PC-3 (cell line): Measurements from ENCODE around the gene ETFDH. TPM values are rescaled to one million over a fixed set of nuclear protein-coding genes. Genes with fewer than 3 reads are reported as not detected.
"Not testable (repeated sequence)": the region's sequence is repeated elsewhere in the genome, so short reads cannot be mapped to it uniquely, and the experiment has no call there.

Source experiments
- ATAC-seq: fragments of 200-7000 bp; cut with Tn5 transposase; 2 replicates; pipeline ENCODE4 v1.9.1; 2020; ENCODE audit warnings: mild to moderate bottlenecking, moderate library complexity
- BruUV-seq: library from RNA; stranded (reverse); fragments of 400-500 nt; replicated peaks from 2 replicates; lab custom pipeline; 2021; lab: Mats Ljungman, UMichigan
- CTCF ChIA-PET: fragments of 300-600 bp; sonication (Branson Sonifier 250); formaldehyde crosslinking; loops from one replicate; lab custom pipeline; 2022; ENCODE audit warnings: antibody characterized with exemption; lab: Charles Lee
- POLR2A ChIA-PET: fragments of 300-600 bp; sonication (Branson Sonifier 250); formaldehyde crosslinking; loops from one replicate; lab custom pipeline; 2022; ENCODE audit warnings: antibody characterized with exemption; ENCODE audit not compliant: unreplicated experiment; lab: Charles Lee
- DNase-seq: peaks from one replicate; pipeline ENCODE4 v3.0.0-alpha.2; 2015
- H2AFZ ChIP-seq: fragments of 300-600 bp; sonication (generic); 2 replicates; pipeline ENCODE4 v1.6.0; 2016; ENCODE audit warnings: antibody characterized with exemption, low read length
- H3F3A ChIP-seq: fragments of 300-600 bp; sonication (generic); one replicate; pipeline ENCODE4 v1.6.0; 2017; ENCODE audit warnings: antibody characterized with exemption, low read length, control low read depth, mild to moderate bottlenecking; ENCODE audit not compliant: unreplicated experiment
- H3K27ac ChIP-seq: fragments of 300-600 bp; sonication (generic); 2 replicates; pipeline ENCODE4 v1.5.1; 2016; ENCODE audit warnings: mild to moderate bottlenecking, low read length
- H3K27me3 ChIP-seq: fragments of 300-600 bp; sonication (generic); 2 replicates; pipeline ENCODE4 v1.6.1; 2016; ENCODE audit warnings: low read length, mixed read lengths
- H3K36me3 ChIP-seq: fragments of 300-600 bp; sonication (generic); 2 replicates; pipeline ENCODE4 v1.6.1; 2016; ENCODE audit warnings: low read depth, mixed run types, low read length, mixed read lengths
- H3K4me1 ChIP-seq: fragments of 300-600 bp; sonication (generic); 2 replicates; pipeline ENCODE4 v1.5.1; 2016; ENCODE audit warnings: low read length; ENCODE audit not compliant: insufficient read depth
- H3K4me2 ChIP-seq: fragments of 300-600 bp; sonication (generic); 2 replicates; pipeline ENCODE4 v1.6.0; 2016; ENCODE audit warnings: low read length
- H3K4me3 ChIP-seq: fragments of 300-600 bp; sonication (generic); 2 replicates; pipeline ENCODE4 v1.5.1; 2016; ENCODE audit warnings: mild to moderate bottlenecking, low read length, mixed read lengths
- H3K79me2 ChIP-seq: fragments of 300-600 bp; sonication (generic); 2 replicates; pipeline ENCODE4 v1.6.1; 2017; ENCODE audit warnings: low read length, mixed read lengths
- H3K9ac ChIP-seq: fragments of 300-600 bp; sonication (generic); 2 replicates; pipeline ENCODE4 v1.6.0; 2016; ENCODE audit warnings: mild to moderate bottlenecking, low read length
- H3K9me2 ChIP-seq: fragments of 300-600 bp; sonication (generic); replicated peaks from 2 replicates; pipeline ENCODE4 v1.6.1; 2016; ENCODE audit warnings: mixed run types, low read length, mixed read lengths
- H3K9me3 ChIP-seq: fragments of 300-600 bp; sonication (generic); 2 replicates; pipeline ENCODE4 v1.6.1; 2016; ENCODE audit warnings: low read length, mixed read lengths
- H4K20me1 ChIP-seq: fragments of 300-600 bp; sonication (generic); 2 replicates; pipeline ENCODE4 v1.6.1; 2016; ENCODE audit warnings: low read length, mixed read lengths
- EZH2 ChIP-seq: fragments of 300-600 bp; sonication (generic); IDR thresholded peaks from one replicate; pipeline ENCODE4 v1.6.1; 2017; ENCODE audit warnings: antibody characterized with exemption, mild to moderate bottlenecking, low read length; ENCODE audit not compliant: unreplicated experiment
- EZH2phosphoT487 ChIP-seq: fragments of 300-600 bp; sonication (generic); IDR thresholded peaks from 2 replicates; pipeline ENCODE4 v1.6.1; 2018; ENCODE audit warnings: mild to moderate bottlenecking, antibody characterized with exemption, low read length, borderline replicate concordance
- intact Hi-C: fragments of 100-400 bp; cut with micrococcal nuclease; formaldehyde crosslinking; loops from 2 replicates; pipeline ENCODE4 v1.9.0; 2023
- total RNA-seq: library from RNA; depleted of rRNA; stranded (reverse); fragments of >200 nt; gene quantifications from 2 replicates; pipeline ENCODE4 v1.2.3, GENCODE V29; 2014
- TF ChIP-seq, protein P1 (sequence below): fragments of 300-600 bp; sonication (generic); conservative IDR thresholded peaks from 2 replicates; pipeline ENCODE4 v1.5.1; 2017; ENCODE audit warnings: antibody characterized with exemption, low read depth, mild to moderate bottlenecking, low read length

Gene ETFDH
- total RNA-seq, 1 experiment from 2014 or later, result 22.4 TPM

DNA sequence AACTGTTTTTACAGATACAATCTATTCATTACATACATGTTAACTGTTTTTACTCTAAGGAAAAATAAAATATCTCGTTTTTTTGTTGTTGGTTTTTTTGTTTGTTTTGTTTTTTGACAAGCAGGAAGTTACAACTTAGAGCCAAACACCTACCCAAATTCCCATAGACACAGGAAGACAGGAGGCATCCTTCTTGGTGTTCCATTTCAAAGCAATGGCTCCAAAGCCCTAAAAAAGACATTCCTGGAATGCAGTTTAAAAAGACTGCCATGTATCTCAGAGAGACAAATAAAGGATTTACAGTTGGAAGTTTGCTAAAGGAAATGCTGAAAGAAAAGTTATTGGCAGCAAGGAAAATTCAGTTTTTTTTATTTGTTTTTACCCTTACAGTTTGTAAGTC is 16.7 kb downstream of the ETFDH start:
- TF ChIP-seq EZH2 (no peak), EZH2phosphoT487 (no peak)
- TF ChIP-seq, protein P1, sequence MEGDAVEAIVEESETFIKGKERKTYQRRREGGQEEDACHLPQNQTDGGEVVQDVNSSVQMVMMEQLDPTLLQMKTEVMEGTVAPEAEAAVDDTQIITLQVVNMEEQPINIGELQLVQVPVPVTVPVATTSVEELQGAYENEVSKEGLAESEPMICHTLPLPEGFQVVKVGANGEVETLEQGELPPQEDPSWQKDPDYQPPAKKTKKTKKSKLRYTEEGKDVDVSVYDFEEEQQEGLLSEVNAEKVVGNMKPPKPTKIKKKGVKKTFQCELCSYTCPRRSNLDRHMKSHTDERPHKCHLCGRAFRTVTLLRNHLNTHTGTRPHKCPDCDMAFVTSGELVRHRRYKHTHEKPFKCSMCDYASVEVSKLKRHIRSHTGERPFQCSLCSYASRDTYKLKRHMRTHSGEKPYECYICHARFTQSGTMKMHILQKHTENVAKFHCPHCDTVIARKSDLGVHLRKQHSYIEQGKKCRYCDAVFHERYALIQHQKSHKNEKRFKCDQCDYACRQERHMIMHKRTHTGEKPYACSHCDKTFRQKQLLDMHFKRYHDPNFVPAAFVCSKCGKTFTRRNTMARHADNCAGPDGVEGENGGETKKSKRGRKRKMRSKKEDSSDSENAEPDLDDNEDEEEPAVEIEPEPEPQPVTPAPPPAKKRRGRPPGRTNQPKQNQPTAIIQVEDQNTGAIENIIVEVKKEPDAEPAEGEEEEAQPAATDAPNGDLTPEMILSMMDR, result no peak
- intact Hi-C loops, result no loop called here
- no peaks in the 10 kb centered on the region for H3K79me2 ChIP-seq
- H3K9ac ChIP-seq, result no peak overlapping the region
- no peak overlapping the region for H3K4me2 ChIP-seq
- no peak overlapping the region for H2AFZ ChIP-seq
- no peaks in the 10 kb centered on the region for H3K4me1 ChIP-seq
- no TSS peak for BruUV-seq
- POLR2A ChIA-PET, result no interaction called here
- DNase-seq (no peak), ATAC-seq (no peak)
- H3K27me3 ChIP-seq, result no peaks in the 10 kb centered on the region
- H3K4me3 ChIP-seq, result no peak overlapping the region
- H3F3A ChIP-seq, result no peaks in the 10 kb centered on the region
- H3K36me3 ChIP-seq, result no peaks in the 10 kb centered on the region; the same call in 1 of the 2 replicates
- H3K9me2 ChIP-seq, result no peaks in the 10 kb centered on the region
- H4K20me1 ChIP-seq, result no peaks in the 10 kb centered on the region
- no peak overlapping the region for H3K27ac ChIP-seq
- H3K9me3 ChIP-seq, result no peaks in the 10 kb centered on the region
- CTCF ChIA-PET, result interaction anchor here (0.6 kb wide), 1 partner anchor 727 kb away, joined by 3 read pairs; no protein-coding TSS in a partner anchor

- CTCF ChIA-PET, result no interaction called here
Measured at GRCh38 chr4:158704274-158704673, 32.2 kb downstream of the ETFDH start.

GRCh38 chr4:158710814-158711213 is 38.7 kb downstream of the ETFDH start:
- Histone ChIP-seq H3K9me3 (no peaks in the 10 kb centered on the region), H3K4me1 (no peaks in the 10 kb centered on the region), H3K27ac (no peak overlapping the region), H3K4me2 (no peak overlapping the region), H3K9me2 (no peaks in the 10 kb centered on the region), H3K27me3 (no peaks in the 10 kb centered on the region), H3K79me2 (no peaks in the 10 kb centered on the region), H4K20me1 (no peaks in the 10 kb centered on the region), H3K36me3 (peaks cover 55% of the 10 kb centered on the region), H3K4me3 (no peak overlapping the region), H3F3A (no peaks in the 10 kb centered on the region), H3K9ac (no peak overlapping the region), H2AFZ (no peak overlapping the region)
- ChIA-PET POLR2A (interaction anchor here (0.6 kb wide), 1 partner anchor 145 kb away, joined by 4 read pairs; no protein-coding TSS in a partner anchor), CTCF (interaction anchor here (0.5 to 1.0 kb wide), 4 partner anchors 146 to 1920 kb away, joined by 3 to 4 read pairs (median 3); no protein-coding TSS in a partner anchor)
- ATAC-seq (peak; percentile 48; the same call in 1 of the 2 replicates), DNase-seq (peak; percentile 19)
- TF ChIP-seq, protein P1, result peak; percentile 44; the same call in 1 of the 2 replicates
- TF ChIP-seq EZH2phosphoT487, result no peak
- TF ChIP-seq EZH2, result no peak
- intact Hi-C loops, result no loop called here
- BruUV-seq, result no TSS peak

More at GRCh38 chr4:158704274-158704673, 32.2 kb downstream of the ETFDH start:
- no peak overlapping the region for H3K27ac ChIP-seq
- no peaks in the 10 kb centered on the region for H3K27me3 ChIP-seq
- no TSS peak for BruUV-seq
- H3K36me3 ChIP-seq, result peaks cover 19% of the 10 kb centered on the region
- H3K9me2 ChIP-seq, result no peaks in the 10 kb centered on the region
- no peak overlapping the region for H3K4me2 ChIP-seq
- H3F3A ChIP-seq, result no peaks in the 10 kb centered on the region
- DNase-seq (no peak), ATAC-seq (no peak)
- intact Hi-C loops, result no loop called here
- H3K79me2 ChIP-seq, result no peaks in the 10 kb centered on the region
- TF ChIP-seq EZH2phosphoT487, result no peak
- no peak for TF ChIP-seq EZH2
- TF ChIP-seq, protein P1, result no peak
- POLR2A ChIA-PET, result no interaction called here
- H3K9ac ChIP-seq, result no peak overlapping the region
- no peak overlapping the region for H2AFZ ChIP-seq
- no peaks in the 10 kb centered on the region for H4K20me1 ChIP-seq
- H3K9me3 ChIP-seq, result no peaks in the 10 kb centered on the region
- no peak overlapping the region for H3K4me3 ChIP-seq
- H3K4me1 ChIP-seq, result no peaks in the 10 kb centered on the region

GRCh38 chr4:158712622-158713021 is 40.5 kb downstream of the ETFDH start:
- H3K79me2 ChIP-seq, H3K9ac ChIP-seq, CTCF ChIA-PET, H3F3A ChIP-seq, DNase-seq, H3K27me3 ChIP-seq, intact Hi-C loops, H2AFZ ChIP-seq, H3K4me3 ChIP-seq, H3K9me3 ChIP-seq, BruUV-seq, ATAC-seq, H3K4me1 ChIP-seq, H3K4me2 ChIP-seq, H3K9me2 ChIP-seq, H4K20me1 ChIP-seq, H3K27ac ChIP-seq: not testable (repeated sequence)
- POLR2A ChIA-PET, result interaction anchor here (0.6 kb wide), 1 partner anchor 11 kb away, joined by 3 read pairs; no protein-coding TSS in a partner anchor
- H3K36me3 ChIP-seq, result peaks cover 55% of the 10 kb centered on the region
